Sigmoid colon (tissue), 7 donors: ENCODE results near the gene PTBP3. TPM values are rescaled to one million over a fixed set of nuclear protein-coding genes. Genes with fewer than 3 reads are reported as not detected.

Experiments
- DNase-seq: peaks from one replicate; pipeline ENCODE4 v3.0.0-alpha.2; 2019
- H3K27ac ChIP-seq, 4 donors: fragments of 200-600 bp; sonication (generic); one replicate each; pipeline ENCODE4 v1.5.1; 2016 to 2019; ENCODE audit warnings: mild to moderate bottlenecking in 1 of 4
- H3K27me3 ChIP-seq, 3 donors: fragments of 200-600 bp; sonication (generic); one replicate each; pipeline ENCODE4 v1.5.1; 2019; ENCODE audit warnings: mild to moderate bottlenecking in 1 of 3
- H3K36me3 ChIP-seq, 4 donors: fragments of 200-600 bp; sonication (generic); one replicate each; pipeline ENCODE4 v1.5.1; 2016 to 2019
- H3K4me1 ChIP-seq, 4 donors: fragments of 200-600 bp; sonication (generic); one replicate each; pipeline ENCODE4 v1.5.1; 2017 to 2019
- H3K4me3 ChIP-seq, 4 donors: fragments of 200-600 bp; sonication (generic); one replicate each; pipeline ENCODE4 v1.5.1; 2017 to 2019; ENCODE audit warnings: mild to moderate bottlenecking in 2 of 4, moderate library complexity in 1 of 4
- H3K9me3 ChIP-seq, 4 donors: fragments of 200-600 bp in 3 of 4; sonication (generic) in 3 of 4; one replicate each; pipeline versions ENCODE4 v1.5.1 to v1.6.1; 2013 to 2019
- CTCF ChIP-seq, 4 experiments: fragments of 450-650 bp in 3 of 4; fragments of 200-600 bp in 1 of 4; IDR thresholded peaks; one replicate each; pipeline ENCODE4 v1.5.1; 2016 to 2019; ENCODE audit warnings: antibody characterized with exemption in 4 of 4, mild to moderate bottlenecking in 3 of 4, moderate library complexity in 2 of 4
- EP300 ChIP-seq, 4 donors: sonication (generic); formaldehyde crosslinking; IDR thresholded peaks; one replicate each; pipeline ENCODE4 v1.6.1; 2017; ENCODE audit warnings: antibody characterized with exemption in 4 of 4
- POLR2A ChIP-seq, 2 donors: fragments of 450-650 bp; IDR thresholded peaks; one replicate each; pipeline ENCODE4 v1.6.1; 2016; ENCODE audit warnings: antibody characterized with exemption in 2 of 2, mild to moderate bottlenecking in 2 of 2, moderate library complexity in 2 of 2
- POLR2AphosphoS5 ChIP-seq, 4 donors: sonication (generic); formaldehyde crosslinking; IDR thresholded peaks; one replicate each; pipeline ENCODE4 v1.6.1; 2017; ENCODE audit warnings: antibody characterized with exemption in 4 of 4
- WGBS, 2 donors: extraction: QIAGEN DNeasy Blood & Tissue Kit; methylation state at CpG; one replicate each; pipeline ENCODE4 v1.1.7; 2013; 5-methylcytosine and 5-hydroxymethylcytosine counted together
- intact Hi-C: fragments of 100-400 bp; cut with DNase I; formaldehyde crosslinking; loops from one replicate; pipeline ENCODE4 v1.15.1; 2023
- polyA plus RNA-seq, 3 donors: library from polyadenylated mRNA; stranded (reverse); fragments of 200-250 nt; gene quantifications; one replicate each; pipeline ENCODE4 v1.2.3, GENCODE V29; 2013
- total RNA-seq, 4 donors: library from RNA; depleted of rRNA; stranded (reverse); fragments of >200 nt; gene quantifications; one replicate each; pipeline ENCODE4 v1.1.0, GENCODE V29; 2016
- donor health status: healthy with polysubstance abuse.
- donor health status: Bipolar disorder and iron deficiency.
- donor health status: healthy.

Gene PTBP3
- total and polyA plus RNA-seq, 7 donors, result 19.4 to 42.5 (median 24.0) TPM

- Histone ChIP-seq H3K4me3 (no peak overlapping the region), H3K4me1 (peaks cover 0 to 15% (median 10%) of the 10 kb centered on the region in 4 donors)
- intact Hi-C loops, result no loop called here
Observed at GRCh38 chr9:112173489-112174221, 159.8 kb downstream of the PTBP3 start.

GRCh38 chr9:112170968-112171367, 162.5 kb downstream of the PTBP3 start:
- DNase-seq, result no peak
- no peak for TF ChIP-seq POLR2AphosphoS5 (IDR thresholded peaks at IDR 0.05)
- TF ChIP-seq POLR2A (IDR thresholded peaks at IDR 0.05), result no peak
- no peak for TF ChIP-seq CTCF (IDR thresholded peaks at IDR 0.05)
- TF ChIP-seq EP300 (IDR thresholded peaks at IDR 0.05), result no peak
- WGBS, 2 donors, result 35 to 69% methylated on average over 5 of the region's 5 CpGs
- H3K36me3 ChIP-seq, result no peaks in the 10 kb centered on the region
- peaks cover 0 to 15% (median 10%) of the 10 kb centered on the region in 4 donors for H3K4me1 ChIP-seq
- H3K27me3 ChIP-seq, result peaks cover 0 to 30% (median 7%) of the 10 kb centered on the region in 3 donors
- H3K9me3 ChIP-seq, result no peaks in the 10 kb centered on the region
- intact Hi-C loops, result no loop called here
- H3K4me3 ChIP-seq, result no peak overlapping the region
- no peak overlapping the region for H3K27ac ChIP-seq

More at GRCh38 chr9:112173489-112174221, 159.8 kb downstream of the PTBP3 start:
- no peaks in the 10 kb centered on the region for H3K36me3 ChIP-seq
- no peaks in the 10 kb centered on the region for H3K9me3 ChIP-seq
- TF ChIP-seq POLR2A (IDR thresholded peaks at IDR 0.05), result no peak
- no peak for TF ChIP-seq EP300 (IDR thresholded peaks at IDR 0.05)
- no peak for TF ChIP-seq POLR2AphosphoS5 (IDR thresholded peaks at IDR 0.05)
- TF ChIP-seq CTCF (IDR thresholded peaks at IDR 0.05), result no peak
- DNase-seq, result no peak
- 63 to 86% methylated on average over 18 of the region's 18 CpGs for WGBS, 2 donors
- peaks cover 0 to 30% (median 7%) of the 10 kb centered on the region in 3 donors for H3K27me3 ChIP-seq
- H3K27ac ChIP-seq, result no peak overlapping the region

- 14 to 70% methylated on average over 4 of the region's 4 CpGs for WGBS, 2 donors
- H3K27me3 ChIP-seq, result peaks cover 0 to 23% (median 2%) of the 10 kb centered on the region in 3 donors
- TF ChIP-seq POLR2A (IDR thresholded peaks at IDR 0.05) (no peak), CTCF (IDR thresholded peaks at IDR 0.05) (no peak), EP300 (IDR thresholded peaks at IDR 0.05) (no peak), POLR2AphosphoS5 (IDR thresholded peaks at IDR 0.05) (no peak)
- H3K27ac ChIP-seq, result no peak overlapping the region
- no peaks in the 10 kb centered on the region for H3K9me3 ChIP-seq
- H3K4me1 ChIP-seq, result peaks cover 0 to 9% (median 5%) of the 10 kb centered on the region in 4 donors
- H3K4me3 ChIP-seq, result no peak overlapping the region
- no peaks in the 10 kb centered on the region for H3K36me3 ChIP-seq
- intact Hi-C loops, result no loop called here
- no peak for DNase-seq
Observed at GRCh38 chr9:112170235-112170634, 163.2 kb downstream of the PTBP3 start.

- no peak for DNase-seq
- no peaks in the 10 kb centered on the region for H3K36me3 ChIP-seq
- WGBS, 2 donors, result 20 to 64% methylated on average over 6 of the region's 6 CpGs
- H3K4me3 ChIP-seq, result no peak overlapping the region
- no peak for TF ChIP-seq POLR2AphosphoS5 (IDR thresholded peaks at IDR 0.05)
- no peak for TF ChIP-seq EP300 (IDR thresholded peaks at IDR 0.05)
- no peak for TF ChIP-seq POLR2A (IDR thresholded peaks at IDR 0.05)
- no peak for TF ChIP-seq CTCF (IDR thresholded peaks at IDR 0.05)
- no peak overlapping the region for H3K27ac ChIP-seq
- no peaks in the 10 kb centered on the region for H3K9me3 ChIP-seq
- intact Hi-C loops, result no loop called here
- H3K27me3 ChIP-seq, result peaks cover 0 to 15% (median 0%) of the 10 kb centered on the region in 3 donors
- peaks cover 0 to 3% (median under 1%) of the 10 kb centered on the region in 4 donors for H3K4me1 ChIP-seq
Observed at GRCh38 chr9:112169368-112169767, 164.1 kb downstream of the PTBP3 start.
